Esophagus squamous epithelium (tissue), 4 donors: ENCODE measurements around the gene KCNH4.

ENCODE experiments used
- POLR2A ChIP-seq, 4 donors: fragments of 450-650 bp; IDR thresholded peaks; one replicate each; pipeline ENCODE4 v1.6.1; 2017; ENCODE audit warnings: antibody characterized with exemption in 4 of 4, mild to moderate bottlenecking in 4 of 4, moderate library complexity in 3 of 4
- TF ChIP-seq, protein P1 (sequence below), 6 experiments: fragments of 450-650 bp in 4 of 6; fragments of 200-600 bp in 2 of 6; sonication (generic) in 2 of 6; IDR thresholded peaks; one replicate each; pipeline ENCODE4 v1.5.1; 2016 to 2019; ENCODE audit warnings: antibody characterized with exemption in 6 of 6, mild to moderate bottlenecking in 4 of 6, moderate library complexity in 4 of 6

- TF ChIP-seq POLR2A (IDR thresholded peaks at IDR 0.05), result no peak
- TF ChIP-seq, protein P1, sequence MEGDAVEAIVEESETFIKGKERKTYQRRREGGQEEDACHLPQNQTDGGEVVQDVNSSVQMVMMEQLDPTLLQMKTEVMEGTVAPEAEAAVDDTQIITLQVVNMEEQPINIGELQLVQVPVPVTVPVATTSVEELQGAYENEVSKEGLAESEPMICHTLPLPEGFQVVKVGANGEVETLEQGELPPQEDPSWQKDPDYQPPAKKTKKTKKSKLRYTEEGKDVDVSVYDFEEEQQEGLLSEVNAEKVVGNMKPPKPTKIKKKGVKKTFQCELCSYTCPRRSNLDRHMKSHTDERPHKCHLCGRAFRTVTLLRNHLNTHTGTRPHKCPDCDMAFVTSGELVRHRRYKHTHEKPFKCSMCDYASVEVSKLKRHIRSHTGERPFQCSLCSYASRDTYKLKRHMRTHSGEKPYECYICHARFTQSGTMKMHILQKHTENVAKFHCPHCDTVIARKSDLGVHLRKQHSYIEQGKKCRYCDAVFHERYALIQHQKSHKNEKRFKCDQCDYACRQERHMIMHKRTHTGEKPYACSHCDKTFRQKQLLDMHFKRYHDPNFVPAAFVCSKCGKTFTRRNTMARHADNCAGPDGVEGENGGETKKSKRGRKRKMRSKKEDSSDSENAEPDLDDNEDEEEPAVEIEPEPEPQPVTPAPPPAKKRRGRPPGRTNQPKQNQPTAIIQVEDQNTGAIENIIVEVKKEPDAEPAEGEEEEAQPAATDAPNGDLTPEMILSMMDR (IDR thresholded peaks at IDR 0.05), result no peak
These were observed 8.1 kb upstream of the KCNH4 start for GRCh38 chr17:42188749-42189650.
